MM.1S (cell line): Measurements from ENCODE around the gene HIGD2A.
A peak's percentile ranks its signal among the peaks of the same experiment; 100 is the strongest.

Experiments
- DNase-seq: peaks from one replicate; pipeline ENCODE4 v3.0.0-alpha.2; 2015
- H2AFZ ChIP-seq: fragments of 300-600 bp; sonication (generic); 2 replicates; pipeline ENCODE4 v1.6.0; 2016; ENCODE audit warnings: antibody characterized with exemption, low read length
- H3F3A ChIP-seq: fragments of 300-600 bp; sonication (generic); 2 replicates; pipeline ENCODE4 v1.6.1; 2016; ENCODE audit warnings: mild to moderate bottlenecking, antibody characterized with exemption, low read length, moderate library complexity, mixed read lengths; ENCODE audit not compliant: insufficient read depth
- H3K27ac ChIP-seq: fragments of 300-600 bp; sonication (generic); 2 replicates; pipeline ENCODE4 v1.5.1; 2016; ENCODE audit warnings: mild to moderate bottlenecking, low read length
- H3K27me3 ChIP-seq: fragments of 300-600 bp; sonication (generic); replicated peaks from 2 replicates; pipeline ENCODE4 v1.6.0; 2016; ENCODE audit warnings: low read length; ENCODE audit not compliant: insufficient read depth
- H3K36me3 ChIP-seq: fragments of 300-600 bp; sonication (generic); replicated peaks from 2 replicates; pipeline ENCODE4 v1.6.1; 2016; ENCODE audit warnings: mild to moderate bottlenecking, low read length, mixed read lengths; ENCODE audit not compliant: insufficient read depth
- H3K4me1 ChIP-seq: fragments of 300-600 bp; sonication (generic); 2 replicates; pipeline ENCODE4 v1.6.1; 2016; ENCODE audit warnings: low read length, mixed read lengths
- H3K4me2 ChIP-seq: fragments of 300-600 bp; sonication (generic); 2 replicates; pipeline ENCODE4 v1.6.0; 2016; ENCODE audit warnings: low read depth, low read length
- H3K4me3 ChIP-seq: fragments of 300-600 bp; sonication (generic); 2 replicates; pipeline ENCODE4 v1.5.1; 2016; ENCODE audit warnings: low read length, mixed read lengths
- H3K79me2 ChIP-seq: fragments of 300-600 bp; sonication (generic); 2 replicates; pipeline ENCODE4 v1.6.1; 2016; ENCODE audit warnings: mixed run types, low read length, mixed read lengths
- H3K9ac ChIP-seq: fragments of 300-600 bp; sonication (generic); 2 replicates; pipeline ENCODE4 v1.6.1; 2016; ENCODE audit warnings: low read length, mixed read lengths
- H3K9me2 ChIP-seq: fragments of 300-600 bp; sonication (generic); replicated peaks from 2 replicates; pipeline ENCODE4 v1.6.1; 2016; ENCODE audit warnings: mild to moderate bottlenecking, low read length, mixed read lengths; ENCODE audit not compliant: insufficient read depth
- H3K9me3 ChIP-seq: fragments of 300-600 bp; sonication (generic); replicated peaks from 2 replicates; pipeline ENCODE4 v1.6.1; 2016; ENCODE audit warnings: mild to moderate bottlenecking, low read length, mixed read lengths; ENCODE audit not compliant: insufficient read depth
- H4K20me1 ChIP-seq: fragments of 300-600 bp; sonication (generic); 2 replicates; pipeline ENCODE4 v1.6.1; 2016; ENCODE audit warnings: mild to moderate bottlenecking, low read length, moderate library complexity, mixed read lengths; ENCODE audit not compliant: insufficient read depth
- EZH2 ChIP-seq: fragments of 300-600 bp; sonication (generic); optimal IDR thresholded peaks from 2 replicates; pipeline ENCODE3; 2017; ENCODE audit warnings: low read depth, mild to moderate bottlenecking, antibody characterized with exemption, low read length, mixed read lengths
- EZH2phosphoT487 ChIP-seq: fragments of 300-600 bp; sonication (generic); IDR thresholded peaks from 2 replicates; pipeline ENCODE4 v1.6.1; 2018; ENCODE audit warnings: antibody characterized with exemption, low read length
- TF ChIP-seq, protein P1 (sequence below): fragments of 300-600 bp; sonication (generic); IDR thresholded peaks from 2 replicates; pipeline ENCODE4 v1.5.1; 2016; ENCODE audit warnings: antibody characterized with exemption, low read length, mixed read lengths

Gene HIGD2A

DNA sequence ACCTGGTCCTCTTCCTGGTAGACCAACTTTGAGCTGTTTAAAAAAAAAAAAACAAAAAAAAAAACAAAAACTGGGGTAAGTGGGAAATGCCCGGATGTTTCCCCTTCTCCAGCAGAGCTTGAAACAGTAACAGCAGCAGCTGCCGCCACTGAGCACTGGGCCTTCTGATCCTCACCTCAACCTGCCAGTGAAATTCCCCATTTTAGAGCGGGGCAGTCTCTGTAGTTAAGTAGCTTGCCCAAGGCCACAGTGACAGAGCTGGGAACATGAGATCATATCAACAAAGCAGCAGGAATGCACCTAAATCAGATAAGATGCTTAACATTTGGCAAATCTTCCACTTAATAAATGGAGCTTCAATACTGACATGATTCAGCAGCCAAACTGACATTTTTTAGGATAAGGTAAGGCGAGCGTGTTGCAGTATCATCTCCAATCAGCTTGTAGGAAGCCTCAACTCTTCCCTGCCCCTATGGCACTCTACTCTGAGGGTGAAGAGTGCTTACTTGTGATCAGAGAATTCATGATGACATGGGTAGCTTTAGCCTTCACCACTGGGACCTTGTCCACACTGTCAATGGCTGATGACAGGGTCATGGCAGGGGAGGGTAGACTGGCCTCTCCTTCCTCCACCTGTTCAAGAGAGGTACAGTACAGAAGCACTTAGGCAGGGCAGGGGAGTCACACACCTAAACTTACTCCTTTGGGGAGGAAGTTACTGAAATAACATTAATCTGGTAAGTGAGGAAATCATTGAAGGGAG is 36.3 kb upstream of the HIGD2A start:
- no peaks in the 10 kb centered on the region for H3K27me3 ChIP-seq
- H3K79me2 ChIP-seq: peaks cover 33% of the 10 kb centered on the region
- TF ChIP-seq EZH2phosphoT487: no peak
- TF ChIP-seq, protein P1, sequence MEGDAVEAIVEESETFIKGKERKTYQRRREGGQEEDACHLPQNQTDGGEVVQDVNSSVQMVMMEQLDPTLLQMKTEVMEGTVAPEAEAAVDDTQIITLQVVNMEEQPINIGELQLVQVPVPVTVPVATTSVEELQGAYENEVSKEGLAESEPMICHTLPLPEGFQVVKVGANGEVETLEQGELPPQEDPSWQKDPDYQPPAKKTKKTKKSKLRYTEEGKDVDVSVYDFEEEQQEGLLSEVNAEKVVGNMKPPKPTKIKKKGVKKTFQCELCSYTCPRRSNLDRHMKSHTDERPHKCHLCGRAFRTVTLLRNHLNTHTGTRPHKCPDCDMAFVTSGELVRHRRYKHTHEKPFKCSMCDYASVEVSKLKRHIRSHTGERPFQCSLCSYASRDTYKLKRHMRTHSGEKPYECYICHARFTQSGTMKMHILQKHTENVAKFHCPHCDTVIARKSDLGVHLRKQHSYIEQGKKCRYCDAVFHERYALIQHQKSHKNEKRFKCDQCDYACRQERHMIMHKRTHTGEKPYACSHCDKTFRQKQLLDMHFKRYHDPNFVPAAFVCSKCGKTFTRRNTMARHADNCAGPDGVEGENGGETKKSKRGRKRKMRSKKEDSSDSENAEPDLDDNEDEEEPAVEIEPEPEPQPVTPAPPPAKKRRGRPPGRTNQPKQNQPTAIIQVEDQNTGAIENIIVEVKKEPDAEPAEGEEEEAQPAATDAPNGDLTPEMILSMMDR: no peak
- no peak for TF ChIP-seq EZH2
- H2AFZ ChIP-seq: no peak overlapping the region
- no peaks in the 10 kb centered on the region for H3K4me1 ChIP-seq
- H4K20me1 ChIP-seq: no peaks in the 10 kb centered on the region
- no peaks in the 10 kb centered on the region for H3K9me2 ChIP-seq
- H3K4me3 ChIP-seq: no peak overlapping the region
- no peaks in the 10 kb centered on the region for H3K36me3 ChIP-seq
- H3K27ac ChIP-seq: no peak overlapping the region
- H3K4me2 ChIP-seq: no peak overlapping the region
- H3K9ac ChIP-seq: no peak overlapping the region
- H3K9me3 ChIP-seq: no peaks in the 10 kb centered on the region
- no peaks in the 10 kb centered on the region for H3F3A ChIP-seq
- DNase-seq: no peak

GRCh38 chr5:176353533-176353932 is 35.0 kb upstream of the HIGD2A start:
- TF ChIP-seq EZH2phosphoT487 (no peak), EZH2 (no peak)
- TF ChIP-seq, protein P1: no peak
- H4K20me1 ChIP-seq: no peaks in the 10 kb centered on the region
- no peaks in the 10 kb centered on the region for H3K36me3 ChIP-seq
- no peak for DNase-seq
- no peaks in the 10 kb centered on the region for H3F3A ChIP-seq
- H3K4me3 ChIP-seq: no peak overlapping the region
- H3K4me2 ChIP-seq: no peak overlapping the region
- H3K27me3 ChIP-seq: no peaks in the 10 kb centered on the region
- H3K27ac ChIP-seq: no peak overlapping the region
- H2AFZ ChIP-seq: no peak overlapping the region
- H3K9me2 ChIP-seq: no peaks in the 10 kb centered on the region
- no peak overlapping the region for H3K9ac ChIP-seq
- no peaks in the 10 kb centered on the region for H3K9me3 ChIP-seq
- no peaks in the 10 kb centered on the region for H3K4me1 ChIP-seq
- H3K79me2 ChIP-seq: peaks cover 40% of the 10 kb centered on the region

- Histone ChIP-seq H2AFZ (no peak overlapping the region), H3K27ac (no peak overlapping the region), H4K20me1 (no peaks in the 10 kb centered on the region), H3K9ac (no peak overlapping the region), H3F3A (no peaks in the 10 kb centered on the region), H3K36me3 (no peaks in the 10 kb centered on the region), H3K9me2 (no peaks in the 10 kb centered on the region), H3K4me1 (no peaks in the 10 kb centered on the region), H3K27me3 (no peaks in the 10 kb centered on the region), H3K9me3 (no peaks in the 10 kb centered on the region), H3K79me2 (peaks cover 50% of the 10 kb centered on the region), H3K4me2 (no peak overlapping the region), H3K4me3 (no peak overlapping the region)
- DNase-seq: no peak
- no peak for TF ChIP-seq EZH2
- TF ChIP-seq, protein P1: 0 out of 2 replicates have a peak, but pooled peaks have one; percentile 4
These were observed 33.0 kb upstream of the HIGD2A start for GRCh38 chr5:176355400-176356178.
